T-helper 17 cell (primary cell): ENCODE data around the gene LARGE1. TPM values are rescaled to one million over a fixed set of nuclear protein-coding genes. Genes with fewer than 3 reads are reported as not detected.

Source experiments
- ATAC-seq: fragments of 150-1000 bp; cut with Tn5 transposase; 2 replicates; pipeline ENCODE4 v1.10.0; 2021; ENCODE audit warnings: mild to moderate bottlenecking, moderate library complexity
- DNase-seq, 3 donors: peaks; one replicate each; pipeline versions ENCODE4 v3.0.0 to v3.0.0-alpha.2; 2020 to 2021
- H3K9me3 ChIP-seq: one replicate; pipeline ENCODE4 v1.7.0; 2013; ENCODE audit warnings: low read length, mild to moderate bottlenecking; ENCODE audit not compliant: control insufficient read depth, poor library complexity, severe bottlenecking
- H3K27ac Mint-ChIP-seq: one replicate; pipeline ENCODE4 v1.8.0; 2022; ENCODE audit warnings: mild to moderate bottlenecking, moderate library complexity, mixed read lengths
- H3K27me3 Mint-ChIP-seq: one replicate; pipeline ENCODE4 v1.8.0; 2022; ENCODE audit warnings: mixed read lengths
- H3K36me3 Mint-ChIP-seq: one replicate; pipeline ENCODE4 v1.8.0; 2022; ENCODE audit warnings: low read depth, mixed read lengths
- H3K4me1 Mint-ChIP-seq: one replicate; pipeline ENCODE4 v1.8.0; 2022; ENCODE audit warnings: mild to moderate bottlenecking, mixed read lengths
- H3K4me3 Mint-ChIP-seq: one replicate; pipeline ENCODE4 v1.8.0; 2022; ENCODE audit warnings: mild to moderate bottlenecking, moderate library complexity, mixed read lengths
- total RNA-seq, 4 donors: library from RNA in 2 of 4; stranded (reverse) in 2 of 4; gene quantifications; one replicate each; pipeline ENCODE4 v1.2.3 and lab custom pipeline; 2022 to 2026

Gene LARGE1
- total RNA-seq, 2 donors from 2014 or later = 2.1 to 7.0 TPM

DNA sequence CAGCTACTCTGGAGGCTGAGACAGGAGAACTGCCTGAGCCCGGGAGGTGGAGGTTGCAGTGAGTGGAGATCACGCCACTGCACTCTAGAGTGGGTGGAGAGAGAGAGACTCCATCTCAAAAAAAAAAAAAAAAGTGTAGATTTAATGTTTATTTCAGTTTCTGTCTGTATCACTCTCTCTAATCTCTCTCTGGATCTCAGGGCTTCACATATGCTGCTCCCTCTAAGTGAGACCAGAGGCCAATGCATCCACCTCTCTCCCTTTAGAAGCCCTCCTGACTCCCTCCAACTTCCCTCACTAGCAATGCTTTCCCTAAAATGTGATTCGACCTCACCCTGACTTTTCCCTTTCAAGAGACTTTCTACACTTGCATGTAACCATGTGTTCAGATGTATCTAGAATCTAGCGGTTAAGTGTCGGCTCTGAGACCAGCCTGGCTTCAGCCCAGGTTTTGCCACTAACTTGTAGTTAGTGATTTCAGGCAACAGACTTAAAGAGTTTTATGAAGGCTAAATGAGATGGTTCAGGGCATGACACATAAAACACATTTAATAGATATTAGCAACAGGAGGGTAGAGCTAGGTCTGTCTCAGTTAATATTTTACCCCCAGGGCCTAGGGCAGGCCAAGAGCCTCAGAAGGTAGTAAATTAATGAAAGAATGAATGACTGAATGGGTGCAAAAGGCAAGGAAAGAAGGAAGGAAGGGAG, 364.3 kb downstream of the LARGE1 start:
- no peak overlapping the region for H3K4me3 Mint-ChIP-seq
- no peaks in the 10 kb centered on the region for H3K27me3 Mint-ChIP-seq
- H3K36me3 Mint-ChIP-seq = peaks cover 2% of the 10 kb centered on the region
- H3K9me3 ChIP-seq = no peaks in the 10 kb centered on the region
- no peak for ATAC-seq
- DNase-seq = no peak
- no peaks in the 10 kb centered on the region for H3K4me1 Mint-ChIP-seq
- no peak overlapping the region for H3K27ac Mint-ChIP-seq

DNA sequence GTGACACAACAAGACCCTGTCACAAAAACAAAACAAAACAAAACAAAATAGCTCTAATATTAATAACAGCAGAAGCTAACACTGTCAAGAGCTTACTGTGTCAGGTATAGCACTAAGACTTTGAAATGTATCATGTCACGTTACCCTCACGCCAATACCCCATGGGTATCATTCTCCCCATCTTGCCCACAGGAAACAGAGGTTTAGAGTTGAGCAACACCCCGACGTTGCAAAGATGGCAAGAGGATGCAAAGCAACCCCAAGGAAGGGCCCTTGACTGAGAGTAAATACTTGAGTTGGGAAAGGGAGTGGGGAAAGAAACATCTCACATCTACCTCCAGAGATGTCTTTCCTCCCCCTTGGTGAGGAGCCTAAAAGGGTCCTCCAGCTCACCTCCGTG, 366.8 kb downstream of the LARGE1 start:
- H3K27me3 Mint-ChIP-seq = no peaks in the 10 kb centered on the region
- H3K36me3 Mint-ChIP-seq = peaks cover 2% of the 10 kb centered on the region
- no peak overlapping the region for H3K4me3 Mint-ChIP-seq
- no peak for ATAC-seq
- H3K9me3 ChIP-seq = no peaks in the 10 kb centered on the region
- H3K4me1 Mint-ChIP-seq = no peaks in the 10 kb centered on the region
- no peak for DNase-seq
- H3K27ac Mint-ChIP-seq = no peak overlapping the region

DNA sequence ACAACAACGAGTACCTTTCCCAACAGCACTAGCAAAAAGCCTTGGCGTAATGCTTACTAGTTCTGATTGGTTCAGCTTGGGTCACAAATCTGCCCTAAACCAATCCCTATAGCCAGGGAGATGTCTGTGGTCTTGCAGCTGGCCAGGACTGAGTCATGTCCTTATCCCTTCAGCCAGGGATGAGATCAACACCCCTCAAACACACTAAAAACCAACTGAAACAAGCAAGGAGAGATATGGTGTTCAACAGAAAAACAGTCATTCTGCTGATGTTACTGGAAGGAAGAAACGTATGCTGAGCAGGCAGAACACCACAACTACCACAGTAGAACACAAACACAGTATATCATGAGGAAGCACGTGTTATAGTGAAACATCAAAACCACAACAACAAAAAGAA, 375.6 kb downstream of the LARGE1 start:
- Mint-ChIP-seq H3K27ac (no peak overlapping the region), H3K36me3 (no peaks in the 10 kb centered on the region), H3K4me1 (no peaks in the 10 kb centered on the region), H3K4me3 (no peak overlapping the region), H3K27me3 (no peaks in the 10 kb centered on the region)
- no peak for DNase-seq
- no peak for ATAC-seq
- no peaks in the 10 kb centered on the region for H3K9me3 ChIP-seq

DNA sequence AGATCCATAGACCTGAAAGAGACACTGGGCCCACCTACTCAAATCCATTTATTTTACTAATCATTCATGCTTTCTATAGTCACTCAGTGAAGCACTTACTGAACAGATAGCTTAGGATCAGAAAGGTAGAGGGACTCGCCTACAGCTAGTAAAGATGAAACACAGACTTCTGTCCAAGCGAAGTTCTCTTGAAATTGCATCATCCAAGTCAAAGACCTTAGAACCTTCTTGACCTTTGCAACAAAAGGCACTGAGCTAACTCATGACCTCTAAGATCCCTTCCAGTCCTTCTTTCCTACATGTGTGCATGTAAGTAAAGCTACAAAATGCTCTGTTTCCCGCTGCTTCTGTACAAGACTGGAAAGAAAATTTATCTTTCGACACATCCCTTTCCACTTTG, 377.6 kb downstream of the LARGE1 start:
- H3K4me3 Mint-ChIP-seq = no peak overlapping the region
- DNase-seq = no peak
- no peak overlapping the region for H3K27ac Mint-ChIP-seq
- peaks cover 2% of the 10 kb centered on the region for H3K4me1 Mint-ChIP-seq
- H3K9me3 ChIP-seq = no peaks in the 10 kb centered on the region
- H3K36me3 Mint-ChIP-seq = no peaks in the 10 kb centered on the region
- no peaks in the 10 kb centered on the region for H3K27me3 Mint-ChIP-seq
- no peak for ATAC-seq

DNA sequence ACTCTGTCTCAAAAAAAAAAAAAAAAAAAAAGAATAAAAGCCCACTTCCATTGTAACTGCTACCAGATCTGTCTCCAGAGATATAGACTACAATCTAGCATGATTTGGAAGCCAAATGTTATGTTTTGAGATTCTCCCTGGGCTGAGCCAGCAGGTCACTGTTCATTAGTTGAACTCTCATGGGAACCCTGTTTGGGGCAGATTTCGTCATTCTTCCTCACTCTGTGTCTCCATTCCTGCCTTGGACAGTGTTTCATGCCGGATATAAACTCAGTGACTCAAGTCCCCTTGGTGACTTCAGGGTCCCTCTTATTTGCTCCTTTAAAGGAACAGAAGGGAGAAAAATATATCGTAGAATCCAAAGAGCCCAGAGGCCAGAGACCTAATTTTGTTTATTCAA, 378.1 kb downstream of the LARGE1 start:
- Mint-ChIP-seq H3K4me3 (no peak overlapping the region), H3K27ac (no peak overlapping the region), H3K27me3 (no peaks in the 10 kb centered on the region), H3K4me1 (peaks cover 2% of the 10 kb centered on the region), H3K36me3 (no peaks in the 10 kb centered on the region)
- H3K9me3 ChIP-seq = no peaks in the 10 kb centered on the region
- no peak for ATAC-seq
- DNase-seq = no peak

DNA sequence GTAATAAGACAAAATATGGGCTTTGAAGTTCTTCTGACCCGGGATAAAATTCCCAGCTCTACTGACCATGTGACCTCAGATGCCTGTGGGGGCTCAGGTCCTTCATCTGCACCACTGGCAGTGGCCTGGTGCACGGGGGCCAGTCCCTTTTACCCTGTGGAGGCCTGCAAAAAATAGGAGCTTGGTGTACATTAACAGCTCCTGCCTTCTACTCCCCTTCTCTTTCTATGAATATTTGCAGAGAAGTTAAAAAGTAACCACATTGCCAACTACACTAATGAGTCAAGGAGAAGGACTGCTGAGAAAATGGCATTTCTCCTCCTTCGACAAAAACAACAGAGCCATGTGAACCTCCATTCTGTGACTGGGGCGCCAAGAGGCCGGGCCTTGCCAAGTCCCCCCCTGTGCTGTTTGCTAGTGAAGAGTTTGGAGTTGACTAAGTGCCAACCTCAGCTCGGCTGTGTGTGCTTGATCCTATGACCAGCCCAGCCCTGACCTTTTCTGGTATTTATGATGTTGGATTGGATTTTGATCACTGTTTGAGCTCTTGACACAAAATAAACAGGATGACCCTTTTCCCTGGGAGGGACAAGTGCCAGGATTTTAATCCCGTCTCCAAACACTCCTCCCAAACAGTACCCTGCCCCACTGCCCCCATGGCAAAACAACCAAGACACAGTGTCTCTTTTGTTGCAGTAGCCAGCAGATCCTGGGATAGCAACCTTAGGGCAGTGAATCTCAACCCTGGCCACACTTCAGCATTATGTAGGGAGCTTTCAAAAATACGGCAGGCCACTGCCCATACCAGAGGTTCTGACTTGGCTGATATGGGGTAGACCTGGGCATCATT, 380.1 kb downstream of the LARGE1 start:
- ATAC-seq (no peak), DNase-seq (no peak)
- Mint-ChIP-seq H3K4me3 (no peak overlapping the region), H3K27me3 (no peaks in the 10 kb centered on the region), H3K27ac (no peak overlapping the region), H3K36me3 (no peaks in the 10 kb centered on the region), H3K4me1 (peaks cover 2% of the 10 kb centered on the region)
- no peaks in the 10 kb centered on the region for H3K9me3 ChIP-seq

DNA sequence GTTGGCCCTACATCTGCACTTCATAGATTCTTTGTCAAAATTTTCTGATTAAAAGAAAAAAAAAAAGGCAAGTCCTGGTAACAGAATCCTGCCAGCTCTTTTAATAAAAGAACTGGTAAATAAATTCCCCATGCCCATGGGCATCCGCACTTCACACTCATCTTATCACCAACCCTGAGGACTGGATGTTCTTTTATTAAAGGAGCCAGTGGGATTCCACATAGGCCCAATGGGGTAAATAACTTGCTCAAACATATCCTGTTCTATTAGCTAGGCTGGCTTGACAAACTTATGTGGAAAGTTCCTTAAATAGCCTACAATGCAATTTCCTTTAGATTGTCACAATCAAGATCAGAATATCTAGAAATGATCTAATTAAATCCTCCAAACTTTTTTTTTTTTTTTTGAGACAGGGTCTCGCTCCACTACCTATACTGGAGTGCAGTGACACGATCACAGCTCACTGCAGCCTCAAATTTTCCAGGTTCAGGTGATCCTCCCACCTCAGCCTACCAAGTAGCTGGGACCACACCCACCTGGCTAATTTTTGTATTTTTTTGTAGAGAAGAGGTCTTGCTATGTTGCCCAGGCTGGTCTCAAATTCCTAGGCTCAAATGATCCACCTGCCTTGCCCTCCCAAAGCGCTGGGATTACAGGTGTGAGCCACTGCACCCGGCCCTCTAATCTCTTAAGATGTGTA, 380.9 kb downstream of the LARGE1 start:
- Mint-ChIP-seq H3K27me3 (no peaks in the 10 kb centered on the region), H3K27ac (no peak overlapping the region), H3K36me3 (no peaks in the 10 kb centered on the region), H3K4me3 (no peak overlapping the region), H3K4me1 (peaks cover 2% of the 10 kb centered on the region)
- ATAC-seq (no peak), DNase-seq (no peak)
- no peaks in the 10 kb centered on the region for H3K9me3 ChIP-seq

DNA sequence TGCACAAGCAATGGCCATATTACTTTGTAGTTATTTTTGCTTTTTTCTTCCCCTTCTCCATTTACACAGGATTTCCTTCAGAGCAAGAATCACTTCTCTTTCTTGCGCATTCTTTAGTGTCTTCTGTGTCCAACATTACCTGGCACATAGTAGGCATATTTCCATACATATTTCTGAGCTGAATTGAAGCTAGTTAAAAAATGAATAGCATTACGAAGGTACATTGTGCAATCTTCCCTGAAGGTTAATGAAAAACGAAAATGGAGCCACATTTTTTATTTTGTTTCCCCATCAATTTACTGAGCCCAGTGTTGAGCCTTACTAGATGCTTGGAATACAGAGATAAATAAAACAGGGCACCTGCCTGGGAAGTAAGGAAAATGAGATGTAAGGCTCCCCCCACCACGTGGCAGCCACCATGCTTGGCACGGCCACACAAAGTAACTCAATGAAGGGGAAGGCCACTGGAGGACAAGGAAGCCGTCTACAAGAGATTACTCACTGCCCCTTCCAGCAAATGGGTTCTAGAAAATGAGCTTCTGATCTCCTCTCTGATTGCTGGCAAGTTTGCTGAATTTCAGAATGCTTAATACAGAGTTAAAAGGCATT, 381.9 kb downstream of the LARGE1 start:
- Mint-ChIP-seq H3K27me3 (no peaks in the 10 kb centered on the region), H3K4me1 (peaks cover 2% of the 10 kb centered on the region), H3K4me3 (no peak overlapping the region), H3K36me3 (no peaks in the 10 kb centered on the region), H3K27ac (no peak overlapping the region)
- DNase-seq = no peak
- H3K9me3 ChIP-seq = no peaks in the 10 kb centered on the region
- ATAC-seq = no peak

DNA sequence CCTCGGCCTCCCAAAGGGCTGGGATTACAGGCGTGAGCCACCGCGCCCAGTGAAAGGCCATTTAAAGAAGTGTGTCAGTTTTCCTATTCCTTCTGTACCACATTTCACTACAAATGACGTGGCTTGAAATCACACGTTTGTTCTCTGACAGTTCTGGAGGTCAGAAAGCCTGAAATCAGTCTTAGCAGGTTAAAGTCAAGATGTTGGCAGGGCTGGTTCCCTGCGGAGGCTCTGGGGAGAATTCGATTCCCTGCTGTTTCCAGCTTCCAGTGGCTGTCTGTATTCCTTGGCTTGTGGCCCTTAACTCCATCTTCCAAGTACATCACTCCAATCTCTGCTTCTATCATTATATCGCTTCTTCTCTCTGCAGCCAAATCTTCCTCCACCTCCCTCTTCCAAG, 383.2 kb downstream of the LARGE1 start:
- DNase-seq (no peak), ATAC-seq (no peak)
- Mint-ChIP-seq H3K4me3 (no peak overlapping the region), H3K27ac (no peak overlapping the region), H3K27me3 (no peaks in the 10 kb centered on the region), H3K4me1 (peaks cover 2% of the 10 kb centered on the region), H3K36me3 (no peaks in the 10 kb centered on the region)
- H3K9me3 ChIP-seq = no peaks in the 10 kb centered on the region

DNA sequence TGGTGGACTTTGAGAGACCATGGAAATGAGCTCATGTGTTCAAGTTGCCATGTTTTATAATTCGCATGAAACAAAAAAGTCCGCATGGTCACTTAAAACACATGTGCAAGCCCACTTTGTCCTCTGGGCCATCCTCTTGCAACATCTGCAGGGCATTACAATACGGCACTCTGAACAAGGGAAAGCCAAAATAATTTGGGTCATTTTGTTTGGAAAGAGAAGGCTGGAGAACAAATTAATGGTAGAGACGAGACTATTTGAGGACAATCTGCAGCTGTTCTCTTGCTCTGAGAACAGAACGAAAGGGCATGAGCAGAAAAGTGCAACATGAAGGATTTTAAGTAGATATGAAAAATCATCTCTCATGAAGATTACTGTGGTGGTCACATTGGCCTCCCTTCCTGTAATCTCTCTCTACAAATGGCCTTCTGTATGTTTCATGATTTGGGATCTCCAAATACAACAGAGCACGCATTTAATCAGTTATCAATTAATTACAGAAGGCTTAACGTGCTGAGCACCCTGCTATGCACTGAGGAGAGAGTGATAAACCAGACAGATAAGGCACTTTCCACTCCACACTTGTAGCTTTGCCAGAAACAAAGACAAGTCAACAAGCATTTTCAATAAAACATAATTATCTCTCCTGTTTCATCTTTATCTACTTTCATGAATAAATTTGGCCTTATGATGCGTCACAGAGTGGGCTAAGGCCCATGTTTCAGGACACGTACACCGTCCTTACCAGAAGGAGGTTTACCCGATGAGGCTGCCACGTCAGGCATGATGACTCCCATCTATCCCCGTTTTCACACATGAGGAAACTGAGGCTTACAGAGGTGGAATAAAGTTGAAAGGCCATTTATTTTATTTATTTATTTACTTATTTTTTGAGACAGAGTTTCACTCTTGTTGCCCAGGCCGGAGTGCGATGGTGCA, 384.1 kb downstream of the LARGE1 start:
- no peaks in the 10 kb centered on the region for H3K36me3 Mint-ChIP-seq
- no peak for ATAC-seq
- no peaks in the 10 kb centered on the region for H3K9me3 ChIP-seq

DNA sequence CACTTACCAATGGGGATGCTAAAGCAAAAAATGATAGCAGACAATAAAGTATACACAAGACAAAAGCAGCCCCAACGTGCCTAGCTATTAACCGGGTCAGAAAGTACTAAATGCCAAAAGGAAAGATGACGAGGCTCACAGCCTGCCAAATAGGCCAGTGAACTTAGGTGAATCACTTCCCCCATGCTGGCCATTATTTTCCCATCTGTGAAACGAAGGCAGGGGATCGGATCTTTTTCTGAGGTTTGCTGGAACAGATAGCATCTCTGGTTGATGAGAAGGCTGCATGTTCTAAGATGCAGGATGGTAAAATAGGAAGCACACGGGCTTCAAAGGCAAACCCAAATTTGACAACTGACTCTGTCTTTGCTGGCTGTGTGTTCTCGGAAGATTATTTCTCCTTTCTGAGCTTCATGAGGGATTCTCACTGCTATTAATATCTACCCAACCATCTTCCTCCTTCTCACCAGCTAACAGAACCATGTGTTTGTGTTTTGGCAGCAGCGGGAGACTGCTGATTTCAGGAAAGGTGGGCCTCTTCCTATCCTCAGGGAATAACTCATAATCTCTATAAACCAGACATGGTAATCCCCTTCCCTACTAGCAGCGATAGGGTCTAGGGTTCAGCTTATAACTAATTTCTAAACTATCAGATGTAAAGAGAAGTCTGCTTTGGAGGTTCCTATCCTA, 390.7 kb downstream of the LARGE1 start:
- no peak overlapping the region for H3K27ac Mint-ChIP-seq
- no peak for DNase-seq
- peaks cover 2% of the 10 kb centered on the region for H3K36me3 Mint-ChIP-seq

More for the DNA sequence above, 384.1 kb downstream of the LARGE1 start:
- Mint-ChIP-seq H3K27me3 (no peaks in the 10 kb centered on the region), H3K4me1 (peaks cover 2% of the 10 kb centered on the region), H3K4me3 (no peak overlapping the region), H3K27ac (no peak overlapping the region)
- no peak for DNase-seq

DNA sequence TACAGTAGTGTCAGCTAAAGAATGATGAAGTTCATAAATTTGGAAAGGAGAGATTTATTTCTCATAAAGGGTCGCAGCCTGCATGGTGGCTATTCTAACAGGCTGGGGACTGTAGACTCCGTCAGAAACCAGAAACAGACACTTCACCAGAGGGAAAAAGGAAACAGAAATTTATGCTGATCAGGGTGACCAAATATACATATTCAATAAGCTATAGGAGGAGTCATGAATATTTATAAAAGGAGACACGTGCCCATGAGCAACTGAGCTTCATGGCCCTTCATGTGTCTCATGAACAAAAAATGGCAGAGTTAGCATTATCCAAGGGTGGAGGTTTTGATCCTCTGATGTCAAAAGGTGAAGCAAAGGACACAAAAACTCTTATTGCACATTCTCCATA, 392.1 kb downstream of the LARGE1 start:
- H3K27ac Mint-ChIP-seq = no peak overlapping the region
- ATAC-seq = no peak
- H3K36me3 Mint-ChIP-seq = peaks cover 2% of the 10 kb centered on the region
- H3K9me3 ChIP-seq = no peaks in the 10 kb centered on the region
- H3K27me3 Mint-ChIP-seq = no peaks in the 10 kb centered on the region
- DNase-seq = no peak
- no peaks in the 10 kb centered on the region for H3K4me1 Mint-ChIP-seq
- H3K4me3 Mint-ChIP-seq = no peak overlapping the region

More for the DNA sequence above, 390.7 kb downstream of the LARGE1 start:
- no peak overlapping the region for H3K4me3 Mint-ChIP-seq
- no peaks in the 10 kb centered on the region for H3K27me3 Mint-ChIP-seq
- H3K4me1 Mint-ChIP-seq = no peaks in the 10 kb centered on the region
- no peaks in the 10 kb centered on the region for H3K9me3 ChIP-seq
- no peak for ATAC-seq
